Measurements from ENCODE around the gene TTLL8. TPM values are rescaled to one million over a fixed set of nuclear protein-coding genes. Genes with fewer than 3 reads are reported as not detected.
A peak's percentile ranks its signal among the peaks of the same experiment; 100 is the strongest.
"Not testable (repeated sequence)": the region's sequence is repeated elsewhere in the genome, so short reads cannot be mapped to it uniquely, and the experiment has no call there.

The TTLL8 gene
- total and polyA plus RNA-seq, 11 donors: not detected

GRCh38 chr22:49992921-49993648, 65.0 kb downstream of the TTLL8 start:
- Histone ChIP-seq H3K4me1 (peaks cover 0 to 8% (median 2%) of the 10 kb centered on the region in 12 donors), H3K27ac (no peak overlapping the region), H3K27me3 (no peaks in the 10 kb centered on the region), H3K36me3 (no peaks in the 10 kb centered on the region), H3K9me3 (peaks cover 0 to 21% (median 8%) of the 10 kb centered on the region in 12 donors), H3K4me3 (no peak overlapping the region)
- ATAC-seq (peak; percentile 59 to 90 (median 84)), DNase-seq (peak in 4 of 5 donors; percentile 63 to 84 (median 70))
- intact Hi-C loops (cut with DNase I): loop anchor here in 8 of 10 donors (1.0 to 10.0 kb wide), 6 partner anchors 39 to 64 kb away; no protein-coding TSS in a partner anchor
- TF ChIP-seq, protein P1, sequence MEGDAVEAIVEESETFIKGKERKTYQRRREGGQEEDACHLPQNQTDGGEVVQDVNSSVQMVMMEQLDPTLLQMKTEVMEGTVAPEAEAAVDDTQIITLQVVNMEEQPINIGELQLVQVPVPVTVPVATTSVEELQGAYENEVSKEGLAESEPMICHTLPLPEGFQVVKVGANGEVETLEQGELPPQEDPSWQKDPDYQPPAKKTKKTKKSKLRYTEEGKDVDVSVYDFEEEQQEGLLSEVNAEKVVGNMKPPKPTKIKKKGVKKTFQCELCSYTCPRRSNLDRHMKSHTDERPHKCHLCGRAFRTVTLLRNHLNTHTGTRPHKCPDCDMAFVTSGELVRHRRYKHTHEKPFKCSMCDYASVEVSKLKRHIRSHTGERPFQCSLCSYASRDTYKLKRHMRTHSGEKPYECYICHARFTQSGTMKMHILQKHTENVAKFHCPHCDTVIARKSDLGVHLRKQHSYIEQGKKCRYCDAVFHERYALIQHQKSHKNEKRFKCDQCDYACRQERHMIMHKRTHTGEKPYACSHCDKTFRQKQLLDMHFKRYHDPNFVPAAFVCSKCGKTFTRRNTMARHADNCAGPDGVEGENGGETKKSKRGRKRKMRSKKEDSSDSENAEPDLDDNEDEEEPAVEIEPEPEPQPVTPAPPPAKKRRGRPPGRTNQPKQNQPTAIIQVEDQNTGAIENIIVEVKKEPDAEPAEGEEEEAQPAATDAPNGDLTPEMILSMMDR (IDR thresholded peaks at IDR 0.05): peak; percentile 62 to 81 (median 68)
- TF ChIP-seq POLR2A (IDR thresholded peaks at IDR 0.05): no peak
- WGBS, 4 donors: 32 to 55% (median 36%) methylated on average over 9 to 23 of the region's 23 CpGs

DNA sequence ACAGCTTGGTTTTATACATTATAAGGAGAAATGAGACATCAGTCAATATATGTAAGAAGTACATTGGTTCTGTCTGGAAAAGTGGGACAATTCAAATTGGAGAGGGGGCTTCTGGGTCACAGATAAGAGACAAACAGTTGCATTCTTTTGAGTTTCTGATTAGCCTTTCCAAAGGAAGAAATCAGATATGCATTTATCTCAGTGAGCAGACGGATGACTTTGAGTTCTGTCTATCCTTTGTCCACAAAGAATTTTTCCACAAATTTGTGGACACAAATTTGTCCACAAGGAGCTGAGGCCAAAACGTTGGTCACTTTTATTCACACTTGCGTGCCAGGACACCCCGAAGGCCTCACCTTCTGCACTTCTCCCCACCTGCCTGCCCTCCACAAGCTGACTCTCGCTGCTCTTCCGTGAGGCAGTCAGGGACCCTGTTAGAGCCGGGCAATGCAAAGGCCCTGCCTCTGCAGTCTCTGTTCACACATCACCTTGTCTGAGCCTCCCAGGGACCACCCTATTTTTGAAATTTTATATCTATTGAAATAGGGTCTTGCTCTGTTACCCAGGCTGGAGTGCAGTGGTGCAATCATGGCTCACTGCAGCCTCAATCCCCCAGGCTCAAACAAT, 66.1 kb downstream of the TTLL8 start:
- intact Hi-C loops (cut with DNase I): loop anchor here in 7 of 10 donors (2.0 to 10.0 kb wide), 5 partner anchors 40 to 63 kb away; no protein-coding TSS in a partner anchor
- ATAC-seq (no peak), DNase-seq (no peak)
- Histone ChIP-seq H3K9me3 (peaks cover 0 to 21% (median 8%) of the 10 kb centered on the region in 12 donors), H3K4me1 (peaks cover 0 to 8% (median 2%) of the 10 kb centered on the region in 12 donors), H3K36me3 (no peaks in the 10 kb centered on the region), H3K4me3 (no peak overlapping the region), H3K27ac (no peak overlapping the region), H3K27me3 (no peaks in the 10 kb centered on the region)
- TF ChIP-seq, protein P1 (IDR thresholded peaks at IDR 0.05): no peak
- TF ChIP-seq POLR2A (IDR thresholded peaks at IDR 0.05): no peak
- WGBS, 4 donors: 82 to 91% (median 89%) methylated on average over 7 of the region's 7 CpGs

GRCh38 chr22:49991167-49991566, 66.9 kb downstream of the TTLL8 start:
- WGBS, 4 donors: 89 to 93% (median 90%) methylated on average over 6 of the region's 6 CpGs
- Histone ChIP-seq H3K36me3 (no peaks in the 10 kb centered on the region), H3K4me3 (no peak overlapping the region), H3K9me3 (peaks cover 0 to 27% (median 12%) of the 10 kb centered on the region in 12 donors), H3K27me3 (no peaks in the 10 kb centered on the region), H3K4me1 (peaks cover 0 to 8% (median 2%) of the 10 kb centered on the region in 12 donors), H3K27ac (no peak overlapping the region)
- ATAC-seq: no peak
- no peak for DNase-seq
- TF ChIP-seq, protein P1 (IDR thresholded peaks at IDR 0.05): no peak
- no peak for TF ChIP-seq POLR2A (IDR thresholded peaks at IDR 0.05)
- intact Hi-C loops (cut with DNase I): loop anchor here in 5 of 10 donors (5.0 to 10.0 kb wide), 3 partner anchors 41 to 59 kb away; no protein-coding TSS in a partner anchor

GRCh38 chr22:49989826-49990225, 68.3 kb downstream of the TTLL8 start:
- 94 to 96% (median 95%) methylated on average over 24 of the region's 24 CpGs for WGBS, 4 donors
- H3K27ac ChIP-seq, H3K27me3 ChIP-seq, H3K36me3 ChIP-seq, H3K4me3 ChIP-seq, H3K4me1 ChIP-seq, ATAC-seq, DNase-seq: not testable (repeated sequence)
- peaks cover 0 to 35% (median 14%) of the 10 kb centered on the region in 12 donors for H3K9me3 ChIP-seq
- intact Hi-C loops (cut with DNase I): loop anchor here in 5 of 10 donors (5.0 to 10.0 kb wide), 3 partner anchors 42 to 58 kb away; no protein-coding TSS in a partner anchor

Measured in heart left ventricle (tissue), 16 donors.